ENCODE results near the gene ANKRD13C.

ANKRD13C gene

GRCh38 chr1:70211541-70211940 lies 143.0 kb downstream of the ANKRD13C start:
- no peak for DNase-seq

GRCh38 chr1:70210820-70211219 lies 143.7 kb downstream of the ANKRD13C start:
- no peak for DNase-seq
